ENCODE measurements around the gene CTNNA3.
"Not testable (repeated sequence)": the region's sequence is repeated elsewhere in the genome, so short reads cannot be mapped to it uniquely, and the experiment has no call there.

CTNNA3 gene

DNA sequence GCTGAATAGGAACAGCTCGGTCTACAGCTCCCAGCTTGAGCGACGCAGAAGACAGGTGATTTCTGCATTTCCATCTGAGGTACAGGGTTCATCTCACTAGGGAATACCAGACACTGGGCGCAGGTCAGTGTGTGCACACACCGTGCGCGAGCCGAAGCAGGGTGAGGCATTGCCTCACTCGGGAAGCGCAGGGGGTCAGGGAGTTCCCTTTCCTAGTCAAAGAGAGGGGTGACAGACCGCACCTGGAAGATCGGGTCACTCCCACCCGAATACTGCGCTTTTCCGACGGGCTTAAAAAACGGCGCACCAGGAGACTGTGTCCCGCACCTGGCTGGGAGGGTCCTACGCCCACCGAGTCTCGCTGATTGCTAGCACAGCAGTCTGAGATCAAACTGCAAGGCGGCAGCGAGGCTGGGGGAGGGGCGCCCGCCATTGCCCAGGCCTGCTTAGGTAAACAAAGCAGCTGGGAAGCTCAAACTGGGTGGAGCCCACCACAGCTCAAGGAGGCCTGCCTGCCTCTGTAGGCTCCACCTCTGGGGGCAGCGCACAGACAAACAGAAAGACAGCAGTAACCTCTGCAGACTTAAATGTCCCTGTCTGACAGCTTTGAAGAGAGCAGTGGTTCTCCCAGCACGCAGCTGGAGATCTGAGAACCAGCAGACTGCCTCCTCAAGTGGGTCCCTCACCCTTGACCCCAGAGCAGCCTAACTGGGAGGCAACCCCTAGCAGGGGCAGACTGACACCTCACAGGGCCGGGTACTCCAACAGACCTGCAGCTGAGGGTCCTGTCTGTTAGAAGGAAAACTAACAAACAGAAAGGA, 465.1 kb downstream of the CTNNA3 start:
- DNase-seq: not testable (repeated sequence)

DNA sequence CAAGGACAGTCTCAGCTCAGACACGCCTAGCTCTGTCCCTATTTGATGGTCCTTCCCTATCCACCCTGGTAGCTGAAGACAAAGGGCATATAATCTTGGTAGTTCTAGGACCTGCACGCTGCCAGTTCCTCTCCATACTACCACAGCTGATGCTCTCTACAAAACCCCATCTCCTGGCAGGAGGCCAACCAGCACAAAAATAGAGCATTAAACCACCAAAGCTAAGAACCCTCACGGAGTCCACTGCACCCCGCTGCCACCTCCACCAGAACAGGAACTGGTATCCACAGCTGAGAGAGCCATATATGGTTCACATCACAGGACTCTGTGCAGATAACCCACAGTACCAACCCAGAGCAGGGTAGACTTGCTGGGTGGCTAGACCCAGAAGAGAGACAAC, 470.8 kb downstream of the CTNNA3 start:
- DNase-seq: no peak

DNA sequence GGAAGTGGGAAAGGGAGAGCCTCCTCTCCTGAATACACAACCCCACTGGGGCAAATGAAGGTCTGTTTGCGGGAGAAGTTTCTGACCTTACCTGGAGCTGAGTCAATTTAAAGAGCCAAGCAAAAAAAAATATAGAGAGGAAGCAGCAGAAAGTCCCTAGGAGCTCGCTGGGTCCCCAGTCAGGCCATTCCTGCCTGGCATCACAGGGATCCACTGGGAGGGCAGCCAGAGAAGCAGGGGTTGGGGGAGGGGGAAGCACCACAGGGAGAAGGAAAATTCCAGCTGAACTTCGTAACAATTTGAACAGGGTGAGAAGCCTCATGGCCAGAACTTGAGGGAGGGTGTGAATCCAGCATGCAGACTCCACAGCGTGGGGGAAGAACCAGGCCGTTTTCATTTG, 471.4 kb downstream of the CTNNA3 start:
- DNase-seq: no peak

GRCh38 chr10:67222934-67223333, 473.1 kb downstream of the CTNNA3 start:
- DNase-seq: no peak

GRCh38 chr10:67221939-67222494, 474.0 kb downstream of the CTNNA3 start:
- no peak for DNase-seq

GRCh38 chr10:67211680-67212079, 484.3 kb downstream of the CTNNA3 start:
- DNase-seq: no peak

DNA sequence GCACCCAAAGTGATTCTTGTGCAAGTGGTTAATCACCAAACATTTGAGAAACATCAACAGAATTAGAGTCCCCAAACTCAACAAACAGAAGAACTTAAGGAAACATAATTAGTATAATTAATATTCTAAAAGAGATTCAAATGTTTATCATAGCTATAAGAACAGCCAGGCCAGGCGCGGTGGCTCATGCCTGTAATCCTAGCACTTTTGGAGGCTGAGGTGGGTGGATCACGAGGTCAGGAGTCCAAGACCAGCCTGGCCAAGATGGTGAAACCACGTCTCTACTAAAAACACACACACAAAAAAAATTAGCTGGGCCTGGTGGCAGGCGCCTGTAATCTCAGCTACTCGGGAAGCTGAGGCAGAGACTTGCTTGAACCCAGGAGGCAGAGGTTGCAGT, 488.1 kb downstream of the CTNNA3 start:
- not testable (repeated sequence) for DNase-seq

DNA sequence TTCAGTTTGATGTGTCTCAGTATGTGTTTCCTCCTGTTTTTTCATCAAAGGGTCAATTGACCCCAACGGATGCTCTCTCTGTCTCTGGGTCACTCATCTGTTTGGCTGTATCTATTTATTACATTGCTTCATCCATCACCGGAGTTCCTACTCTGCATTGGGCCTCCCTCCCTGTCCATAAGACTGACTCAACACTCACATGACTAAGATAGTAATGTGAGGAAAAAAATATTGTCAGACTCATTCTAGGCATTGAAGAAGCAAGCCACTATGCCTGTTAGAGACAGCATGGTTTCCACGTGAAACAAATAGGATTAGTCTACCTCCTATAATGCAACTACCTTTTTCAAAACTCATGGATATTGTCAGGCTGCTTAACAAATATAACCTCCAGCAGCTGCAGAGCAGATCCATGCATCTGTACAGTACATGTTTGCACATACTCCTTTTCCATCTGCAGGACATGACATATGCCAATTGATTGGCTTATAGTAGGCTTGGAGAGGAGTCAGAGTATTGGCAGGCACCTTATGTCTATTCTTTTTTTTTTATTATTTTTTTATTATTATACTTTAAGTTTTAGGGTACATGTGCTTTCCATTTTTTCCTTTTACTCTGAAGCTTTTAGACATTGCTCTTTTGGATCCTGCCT, 495.0 kb downstream of the CTNNA3 start:
- DNase-seq: no peak

GRCh38 chr10:67175354-67175753, 520.6 kb downstream of the CTNNA3 start:
- no peak for DNase-seq

DNA sequence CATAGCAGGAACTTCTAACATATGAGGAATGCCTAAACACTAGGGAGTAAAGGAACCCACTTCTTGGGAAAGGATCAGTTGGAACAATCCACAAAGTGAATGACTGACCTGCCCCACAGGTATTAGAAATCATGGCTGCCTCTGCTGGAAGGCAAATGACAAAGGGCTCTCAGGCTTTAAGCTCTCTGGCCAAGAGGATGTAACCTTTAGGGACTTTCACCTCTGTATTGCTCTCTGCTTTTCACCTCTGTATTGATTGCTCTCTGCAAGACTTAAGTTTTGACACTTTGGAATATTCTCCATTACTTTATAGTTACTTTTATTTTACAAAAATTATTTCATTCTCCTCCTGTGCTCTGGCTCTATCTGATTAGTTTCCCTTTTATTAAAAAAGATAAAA, 522.2 kb downstream of the CTNNA3 start:
- DNase-seq: no peak

GRCh38 chr10:67171970-67172369, 524.0 kb downstream of the CTNNA3 start:
- no peak for DNase-seq

- DNase-seq: no peak
Measured at GRCh38 chr10:67156239-67156638, 539.8 kb downstream of the CTNNA3 start.

- DNase-seq: no peak
Measured at GRCh38 chr10:67151471-67151870, 544.5 kb downstream of the CTNNA3 start.

GRCh38 chr10:67144530-67144929, 551.5 kb downstream of the CTNNA3 start:
- DNase-seq: no peak

- DNase-seq: no peak
Measured at GRCh38 chr10:67141300-67141699, 554.7 kb downstream of the CTNNA3 start.

GRCh38 chr10:67140641-67141040, 555.4 kb downstream of the CTNNA3 start:
- DNase-seq: no peak

DNA sequence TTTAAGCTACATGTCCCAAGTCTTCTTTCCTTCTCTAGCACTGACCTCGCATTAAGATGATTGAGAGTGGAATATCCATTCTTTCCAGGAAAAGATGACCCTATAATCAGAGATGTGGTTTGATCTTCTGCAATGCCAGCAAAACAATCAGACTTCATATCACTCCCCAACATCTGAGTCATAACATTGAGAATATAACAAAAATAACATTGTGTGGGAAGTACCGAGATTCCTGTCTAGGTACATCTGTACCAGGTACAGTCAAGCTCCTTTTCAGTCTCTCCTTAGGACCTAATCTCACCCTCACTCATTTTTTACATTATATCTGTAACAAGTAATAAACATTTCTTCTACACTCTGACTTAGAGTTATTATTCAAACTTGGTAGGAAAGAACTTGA, 568.6 kb downstream of the CTNNA3 start:
- no peak for DNase-seq

- DNase-seq: no peak
Measured at GRCh38 chr10:67119651-67120050, 576.3 kb downstream of the CTNNA3 start.

GRCh38 chr10:67115972-67116371, 580.0 kb downstream of the CTNNA3 start:
- DNase-seq: no peak

DNA sequence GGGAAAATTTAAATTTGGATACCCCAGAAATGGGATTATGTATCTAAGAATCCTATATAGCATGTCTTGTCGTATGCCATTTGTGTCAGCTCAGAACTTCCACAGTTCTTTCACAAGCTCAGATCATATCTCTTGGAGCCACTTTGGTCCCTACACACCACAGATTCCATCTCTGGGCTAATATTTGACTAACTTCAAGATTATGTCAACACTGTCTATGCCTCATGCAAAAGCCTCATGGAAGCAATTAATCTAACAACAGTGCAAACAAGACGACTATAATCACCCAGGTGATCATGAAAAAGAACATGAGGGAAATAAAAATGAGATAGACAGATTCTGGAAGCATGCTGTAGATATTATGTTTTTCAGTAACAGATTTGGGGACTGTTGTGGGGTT, 581.0 kb downstream of the CTNNA3 start:
- no peak for DNase-seq

DNA sequence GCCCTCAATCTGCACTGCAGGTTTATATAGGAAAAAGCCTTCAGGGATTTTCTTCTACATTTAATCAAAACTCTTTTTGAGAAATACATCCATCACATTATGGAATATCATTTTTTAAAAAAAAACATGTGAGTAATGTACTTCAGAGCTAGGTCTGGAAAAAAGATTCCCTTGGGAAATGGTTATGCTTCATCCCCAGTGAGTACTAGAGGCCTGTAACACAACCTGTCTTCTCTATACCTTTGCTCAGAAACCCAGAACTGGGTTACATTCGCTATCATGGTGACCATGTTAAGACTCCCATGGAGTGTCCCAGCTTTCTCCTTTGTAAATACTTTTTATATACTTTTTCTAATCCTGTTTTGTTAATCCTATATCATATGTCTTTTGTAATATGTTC, 583.2 kb downstream of the CTNNA3 start:
- DNase-seq: no peak

DNA sequence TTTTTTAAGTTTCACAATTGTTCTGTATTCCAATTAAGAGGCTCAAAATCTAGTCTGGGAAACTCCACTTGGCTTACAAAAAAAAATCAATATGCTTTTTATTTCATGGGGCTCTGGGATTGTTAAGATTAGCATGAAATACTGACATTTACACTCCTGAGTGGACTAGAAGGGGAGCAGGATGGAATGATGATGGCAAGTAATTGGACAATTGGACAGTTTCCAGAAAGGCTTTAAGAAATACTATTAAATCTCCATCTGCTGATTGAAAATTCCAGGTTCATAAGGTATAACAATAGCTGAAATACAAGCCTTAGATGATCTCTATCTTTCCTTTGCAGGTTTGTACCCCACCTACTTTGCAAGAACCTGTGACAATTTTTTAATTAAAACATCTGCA, 585.7 kb downstream of the CTNNA3 start:
- no peak for DNase-seq

GRCh38 chr10:67107670-67108069, 588.3 kb downstream of the CTNNA3 start:
- no peak for DNase-seq

DNA sequence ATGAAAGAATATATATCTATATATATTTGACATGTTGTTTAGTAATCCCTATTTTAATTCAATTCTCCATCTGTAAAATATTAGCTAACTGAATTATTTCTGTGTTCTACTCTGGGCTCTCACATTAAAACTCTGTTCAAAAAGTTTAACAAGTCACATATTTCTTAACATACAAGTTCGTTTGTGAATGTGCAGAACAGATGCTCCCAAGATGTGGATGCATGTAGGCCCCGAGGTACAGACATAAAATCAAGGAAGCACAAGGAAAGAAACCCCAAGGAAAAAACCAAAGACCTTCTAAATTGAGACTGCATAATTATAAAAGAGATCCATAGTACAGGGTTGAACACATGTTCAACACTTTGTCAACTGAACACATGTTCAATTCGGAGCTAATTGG, 595.0 kb downstream of the CTNNA3 start:
- no peak for DNase-seq
